GM13976 (cell line): ENCODE measurements around the gene EEFSEC.

ENCODE experiments used
- DNase-seq: peaks from one replicate; pipeline ENCODE4 v3.0.0; 2012; ENCODE audit warnings: low spot score
- in situ Hi-C: fragments of 300-500 bp; cut with MboI; formaldehyde crosslinking; loops from one replicate; pipeline ENCODE4 v1.12.0; 2022; ENCODE audit warnings: low sequenced_read_pairs, mixed read lengths, inconsistent platforms; ENCODE audit not compliant: unreplicated experiment
- TF ChIP-seq, protein P1 (sequence below): IDR thresholded peaks from 2 replicates; pipeline ENCODE4 v1.5.1; 2012; ENCODE audit warnings: borderline replicate concordance, mild to moderate bottlenecking; ENCODE audit not compliant: insufficient read depth; ENCODE audit errors: extremely low read depth, missing control alignments, control extremely low read depth

Gene EEFSEC

DNA sequence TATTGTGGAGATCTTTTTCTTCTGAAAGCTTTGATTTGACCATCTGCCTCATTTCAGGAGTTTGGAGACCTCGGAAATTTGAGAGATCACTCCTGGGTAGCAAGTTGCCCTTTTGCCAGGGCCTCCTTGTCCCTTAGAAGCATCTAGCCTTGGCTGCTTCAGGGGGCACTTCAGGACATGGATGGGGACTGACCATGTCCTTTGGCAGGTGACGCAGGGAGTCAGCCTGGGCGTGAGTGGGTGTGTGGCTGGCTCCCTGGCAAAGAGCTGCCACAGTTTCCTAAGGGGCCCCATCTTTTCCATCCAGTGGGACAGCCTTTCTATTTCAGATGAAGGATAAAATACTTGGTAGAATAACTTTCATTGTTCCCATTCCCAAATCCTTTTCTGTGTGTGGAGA, 27.6 kb downstream of the EEFSEC start:
- TF ChIP-seq, protein P1, sequence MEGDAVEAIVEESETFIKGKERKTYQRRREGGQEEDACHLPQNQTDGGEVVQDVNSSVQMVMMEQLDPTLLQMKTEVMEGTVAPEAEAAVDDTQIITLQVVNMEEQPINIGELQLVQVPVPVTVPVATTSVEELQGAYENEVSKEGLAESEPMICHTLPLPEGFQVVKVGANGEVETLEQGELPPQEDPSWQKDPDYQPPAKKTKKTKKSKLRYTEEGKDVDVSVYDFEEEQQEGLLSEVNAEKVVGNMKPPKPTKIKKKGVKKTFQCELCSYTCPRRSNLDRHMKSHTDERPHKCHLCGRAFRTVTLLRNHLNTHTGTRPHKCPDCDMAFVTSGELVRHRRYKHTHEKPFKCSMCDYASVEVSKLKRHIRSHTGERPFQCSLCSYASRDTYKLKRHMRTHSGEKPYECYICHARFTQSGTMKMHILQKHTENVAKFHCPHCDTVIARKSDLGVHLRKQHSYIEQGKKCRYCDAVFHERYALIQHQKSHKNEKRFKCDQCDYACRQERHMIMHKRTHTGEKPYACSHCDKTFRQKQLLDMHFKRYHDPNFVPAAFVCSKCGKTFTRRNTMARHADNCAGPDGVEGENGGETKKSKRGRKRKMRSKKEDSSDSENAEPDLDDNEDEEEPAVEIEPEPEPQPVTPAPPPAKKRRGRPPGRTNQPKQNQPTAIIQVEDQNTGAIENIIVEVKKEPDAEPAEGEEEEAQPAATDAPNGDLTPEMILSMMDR: no peak
- in situ Hi-C loops: no loop called here
- no peak for DNase-seq

DNA sequence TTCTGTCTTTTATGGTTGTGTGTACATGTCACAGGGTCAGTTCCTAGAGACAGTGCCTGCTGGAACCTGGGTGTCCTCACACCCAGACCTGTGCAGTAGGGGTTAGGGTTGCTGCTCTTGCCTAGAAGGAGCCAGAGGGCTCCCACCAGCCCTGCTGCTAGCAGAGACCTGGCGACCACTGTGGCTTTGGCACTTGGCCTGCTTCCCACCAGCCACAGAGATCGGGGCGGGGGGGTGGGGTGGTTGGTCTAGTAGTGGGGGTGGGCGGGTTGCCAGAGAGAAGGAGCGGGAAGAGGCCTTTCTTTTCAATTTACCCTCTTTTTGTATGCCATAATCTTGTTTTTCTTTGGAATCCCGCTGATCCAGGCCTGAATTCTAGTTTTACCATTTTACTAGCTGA, 29.4 kb downstream of the EEFSEC start:
- in situ Hi-C loops: no loop called here
- no peak for DNase-seq
- TF ChIP-seq, protein P1: no peak

DNA sequence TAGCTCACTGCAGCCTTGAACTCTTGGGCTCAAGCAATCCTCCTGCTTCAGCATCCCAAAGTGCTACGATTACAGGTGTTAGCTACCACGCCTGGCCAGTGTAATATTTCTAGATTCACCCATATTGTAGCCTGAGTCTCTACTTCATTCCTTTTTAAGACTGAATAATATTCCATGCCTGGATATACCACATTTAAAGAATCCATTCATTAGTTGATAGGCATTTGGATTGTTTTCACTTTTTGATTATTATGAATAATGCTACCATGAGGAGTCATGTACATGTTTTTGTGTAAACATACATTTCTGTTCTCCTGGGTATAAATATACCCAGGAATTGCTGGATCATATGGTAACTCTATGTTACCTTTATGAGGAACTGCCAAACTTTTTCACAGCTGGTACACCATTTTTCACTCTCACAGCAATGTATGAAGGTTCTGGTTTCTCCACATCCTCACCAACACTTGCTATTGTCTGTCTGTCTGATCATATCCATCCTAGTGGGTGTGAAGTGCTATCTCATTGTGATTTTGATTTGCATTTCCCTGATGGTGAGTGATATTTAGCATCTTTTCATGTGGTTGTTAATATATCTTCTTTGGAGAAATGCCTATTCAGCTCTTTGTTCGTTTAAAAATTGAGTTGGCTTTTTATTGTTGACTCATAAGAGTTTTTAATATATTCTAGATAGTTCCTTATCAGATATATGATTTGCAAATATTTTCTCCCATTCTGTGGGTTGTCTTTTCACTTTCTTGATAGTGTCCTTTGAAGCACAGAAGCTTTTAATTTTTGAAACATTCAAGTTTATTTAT, 32.6 kb downstream of the EEFSEC start:
- in situ Hi-C loops: no loop called here
- TF ChIP-seq, protein P1: no peak
- no peak for DNase-seq

DNA sequence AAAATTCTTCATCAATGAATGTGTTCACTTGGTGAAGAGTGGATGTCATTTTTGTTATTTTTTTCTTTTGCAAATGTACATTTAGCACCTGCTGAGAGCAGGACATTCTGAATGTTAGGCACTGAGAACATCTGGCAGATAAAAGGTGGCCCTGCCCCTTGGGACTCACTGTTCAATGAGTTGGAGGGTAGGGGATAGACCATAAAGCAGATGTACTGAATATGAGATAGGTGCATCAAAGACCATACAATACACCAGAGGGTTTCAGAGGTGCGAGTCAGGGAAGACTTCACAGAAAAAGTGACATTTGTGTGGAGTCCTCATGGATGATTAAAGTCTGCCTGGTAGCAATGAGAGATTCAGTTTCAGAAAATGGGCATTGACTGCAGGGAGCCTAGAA, 34.2 kb downstream of the EEFSEC start:
- no peak for DNase-seq
- in situ Hi-C loops: no loop called here
- TF ChIP-seq, protein P1: no peak

DNA sequence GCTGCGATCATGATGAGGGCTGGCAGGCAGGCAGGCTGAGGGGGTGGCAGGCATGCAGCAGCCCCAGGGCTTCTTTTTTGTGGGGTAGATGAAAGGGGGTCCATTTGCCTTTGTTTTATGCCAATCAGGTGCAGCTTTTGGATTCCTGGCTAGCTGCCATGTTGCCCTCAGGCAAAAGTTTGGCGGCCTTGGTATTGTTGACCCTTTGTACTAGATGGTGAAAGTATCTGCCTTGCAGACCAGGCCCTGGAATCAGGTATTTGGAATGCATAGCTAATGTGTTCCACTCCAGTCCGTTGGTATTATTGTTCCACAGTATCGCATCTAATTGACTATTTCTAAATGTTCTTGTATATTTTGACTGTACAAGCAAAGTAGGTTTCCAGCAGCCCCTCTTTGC, 35.0 kb downstream of the EEFSEC start:
- DNase-seq: no peak
- in situ Hi-C loops: no loop called here
- TF ChIP-seq, protein P1: no peak

DNA sequence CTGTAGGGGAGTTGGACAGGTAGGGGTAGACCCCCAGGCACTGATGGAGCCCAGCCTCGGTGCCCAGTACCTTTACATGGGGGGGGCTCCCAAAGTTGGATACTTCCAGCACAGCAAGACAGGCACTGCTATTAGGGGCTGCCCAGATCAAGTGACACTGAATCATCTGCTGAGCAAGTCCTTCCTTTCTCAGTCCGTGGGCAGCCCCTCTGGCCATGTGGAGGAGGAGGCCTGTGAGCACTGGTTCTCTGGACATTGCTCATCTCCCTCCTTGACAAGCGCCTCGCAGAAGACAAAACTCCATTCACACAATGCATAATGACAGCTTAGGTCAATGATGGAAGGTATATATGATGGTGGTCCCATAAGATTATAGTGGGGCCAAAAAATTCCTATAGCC, 35.7 kb downstream of the EEFSEC start:
- TF ChIP-seq, protein P1: no peak
- in situ Hi-C loops: no loop called here
- no peak for DNase-seq

DNA sequence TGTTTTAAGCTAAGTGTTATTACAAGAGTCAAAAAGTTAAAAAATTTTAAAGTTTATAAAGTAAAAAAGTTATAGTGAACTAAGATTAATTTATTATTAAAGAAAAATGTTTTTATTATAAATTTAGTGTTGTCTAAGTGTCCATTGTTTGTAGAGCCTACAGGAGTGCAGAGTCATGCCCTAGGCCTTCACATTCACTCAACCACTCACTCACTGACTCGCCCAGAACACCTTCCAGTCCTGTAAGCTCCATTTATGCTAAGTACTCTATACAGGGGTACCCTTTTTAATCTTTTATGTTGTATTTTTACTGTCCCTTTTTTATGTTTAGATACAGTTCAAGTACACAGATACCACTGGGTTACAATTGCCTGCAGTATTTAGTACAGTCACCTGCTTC, 37.2 kb downstream of the EEFSEC start:
- in situ Hi-C loops: no loop called here
- no peak for DNase-seq
- TF ChIP-seq, protein P1: no peak
